ENCODE measurements around the gene RSPH1. TPM values are rescaled to one million over a fixed set of nuclear protein-coding genes. Genes with fewer than 3 reads are reported as not detected.

The RSPH1 gene
- total RNA-seq, 1 experiment from 2014 or later, result 1.5 TPM

DNA sequence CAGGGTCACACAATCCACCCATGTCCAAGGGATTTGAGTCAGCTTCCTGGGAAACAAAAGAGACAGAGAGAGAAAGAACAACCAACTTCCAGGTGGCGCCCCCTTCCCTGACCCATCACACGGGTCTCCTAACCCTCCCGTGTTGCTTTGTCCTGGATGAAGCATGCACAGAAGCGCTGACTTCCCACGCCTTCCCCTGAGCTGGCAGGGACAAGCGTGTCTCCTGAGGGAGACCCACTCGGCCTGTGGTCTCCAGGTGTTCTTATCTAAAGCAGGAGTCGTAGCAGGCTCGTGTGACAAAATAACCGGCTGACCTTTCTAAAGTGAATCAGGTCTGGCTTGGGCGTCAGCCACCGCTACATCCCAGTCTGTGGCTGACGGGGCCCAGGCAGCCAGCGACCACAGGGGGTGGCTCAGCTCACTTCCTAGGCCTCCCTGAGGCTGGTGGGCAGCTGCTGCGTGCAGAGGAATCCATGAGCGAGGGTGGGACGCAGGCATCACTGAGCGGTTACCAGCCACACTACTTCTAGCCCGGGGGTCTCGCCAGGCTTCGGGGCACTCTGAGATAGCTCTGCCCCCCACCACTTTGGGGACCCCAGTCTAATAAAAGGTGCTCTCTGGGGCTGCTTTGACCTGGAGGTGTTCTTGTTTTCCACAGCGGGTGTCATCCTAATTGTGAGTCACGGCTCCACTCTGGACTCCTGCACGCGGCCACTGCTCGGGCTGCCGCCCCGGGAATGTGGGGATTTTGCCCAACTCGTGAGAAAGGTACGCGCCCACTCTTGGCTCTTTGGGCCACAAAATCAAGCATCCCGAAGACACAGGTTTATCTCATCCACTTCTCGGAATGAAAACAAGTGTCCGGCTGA, 51.9 kb downstream of the RSPH1 start:
- ChIA-PET RAD21 (ENCODE audit: low non-redundant PET in 1 of 2, low total read pairs in 2 of 2, uncharacterized antibody in 2 of 2, unreplicated experiment in 2 of 2) (no interaction called here), POLR2A (no interaction called here), CTCF (no interaction called here)
- H3K79me2 ChIP-seq (ENCODE audit: insufficient read depth, low read length), result no peaks in the 10 kb centered on the region
- H3K9me3 ChIP-seq (ENCODE audit: control insufficient read depth in 1 of 2, insufficient read depth in 1 of 2, low read depth in 1 of 2, low read length in 2 of 2), result no peaks in the 10 kb centered on the region
- no peak overlapping the region for H3K9ac ChIP-seq (ENCODE audit: low read length)
- no peaks in the 10 kb centered on the region for H3K36me3 ChIP-seq (ENCODE audit: control insufficient read depth in 1 of 2, insufficient read depth in 2 of 2, low read length in 2 of 2)
- BruUV-seq (replicated peaks), result no TSS peak
- no peak for ATAC-seq
- DNase-seq (ENCODE audit: low read depth, low spot score), result no peak
- no peak overlapping the region for H3K4me3 ChIP-seq (replicated peaks in 1 of 2; ENCODE audit: low read depth in 1 of 2, low read length in 2 of 2)
- intact Hi-C loops (cut with micrococcal nuclease), result no loop called here
- no peaks in the 10 kb centered on the region for H3K4me1 ChIP-seq (ENCODE audit: control insufficient read depth in 1 of 2, insufficient read depth in 2 of 2, low read length in 2 of 2)
- H3K27ac ChIP-seq (ENCODE audit: low read depth, low read length), result no peak overlapping the region
- H3K4me2 ChIP-seq (ENCODE audit: low read length), result no peak overlapping the region
- H2AFZ ChIP-seq (ENCODE audit: low read depth, low read length, poor library complexity, severe bottlenecking), result no peak overlapping the region
- no peaks in the 10 kb centered on the region for H4K20me1 ChIP-seq (ENCODE audit: insufficient read depth)
- TF ChIP-seq, protein P1, sequence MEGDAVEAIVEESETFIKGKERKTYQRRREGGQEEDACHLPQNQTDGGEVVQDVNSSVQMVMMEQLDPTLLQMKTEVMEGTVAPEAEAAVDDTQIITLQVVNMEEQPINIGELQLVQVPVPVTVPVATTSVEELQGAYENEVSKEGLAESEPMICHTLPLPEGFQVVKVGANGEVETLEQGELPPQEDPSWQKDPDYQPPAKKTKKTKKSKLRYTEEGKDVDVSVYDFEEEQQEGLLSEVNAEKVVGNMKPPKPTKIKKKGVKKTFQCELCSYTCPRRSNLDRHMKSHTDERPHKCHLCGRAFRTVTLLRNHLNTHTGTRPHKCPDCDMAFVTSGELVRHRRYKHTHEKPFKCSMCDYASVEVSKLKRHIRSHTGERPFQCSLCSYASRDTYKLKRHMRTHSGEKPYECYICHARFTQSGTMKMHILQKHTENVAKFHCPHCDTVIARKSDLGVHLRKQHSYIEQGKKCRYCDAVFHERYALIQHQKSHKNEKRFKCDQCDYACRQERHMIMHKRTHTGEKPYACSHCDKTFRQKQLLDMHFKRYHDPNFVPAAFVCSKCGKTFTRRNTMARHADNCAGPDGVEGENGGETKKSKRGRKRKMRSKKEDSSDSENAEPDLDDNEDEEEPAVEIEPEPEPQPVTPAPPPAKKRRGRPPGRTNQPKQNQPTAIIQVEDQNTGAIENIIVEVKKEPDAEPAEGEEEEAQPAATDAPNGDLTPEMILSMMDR (IDR thresholded peaks at IDR 0.05 in 2 of 3, conservative IDR thresholded peaks at IDR 0.05 in 1 of 3; ENCODE audit: borderline replicate concordance in 1 of 3, insufficient read depth in 1 of 3, low read depth in 2 of 3, low read length in 2 of 3), result no peak
- TF ChIP-seq SRF (IDR thresholded peaks at IDR 0.05; ENCODE audit: low read depth) (no peak), EZH2 (IDR thresholded peaks at IDR 0.05) (no peak), EZH2phosphoT487 (IDR thresholded peaks at IDR 0.05; ENCODE audit: borderline replicate concordance) (no peak), YY1 (IDR thresholded peaks at IDR 0.05; ENCODE audit: extremely low read depth, insufficient replicate concordance, low read depth, low read length) (no peak), SIN3A (IDR thresholded peaks at IDR 0.05; ENCODE audit: low read depth) (no peak), POLR2AphosphoS5 (IDR thresholded peaks at IDR 0.05; ENCODE audit: low read depth, low read length) (no peak), RAD21 (IDR thresholded peaks at IDR 0.05; ENCODE audit: low read depth) (no peak), SP1 (IDR thresholded peaks at IDR 0.05; ENCODE audit: low read depth) (no peak), EGR1 (IDR thresholded peaks at IDR 0.05; ENCODE audit: low read depth) (no peak), ZFX (IDR thresholded peaks at IDR 0.05) (no peak), ELF1 (IDR thresholded peaks at IDR 0.05; ENCODE audit: borderline replicate concordance, low read depth) (no peak), CBX3 (IDR thresholded peaks at IDR 0.05; ENCODE audit: low read depth) (no peak), FOSL1 (IDR thresholded peaks at IDR 0.05; ENCODE audit: low read depth) (no peak), JUND (IDR thresholded peaks at IDR 0.05) (no peak)
- TF ChIP-seq, protein P2, sequence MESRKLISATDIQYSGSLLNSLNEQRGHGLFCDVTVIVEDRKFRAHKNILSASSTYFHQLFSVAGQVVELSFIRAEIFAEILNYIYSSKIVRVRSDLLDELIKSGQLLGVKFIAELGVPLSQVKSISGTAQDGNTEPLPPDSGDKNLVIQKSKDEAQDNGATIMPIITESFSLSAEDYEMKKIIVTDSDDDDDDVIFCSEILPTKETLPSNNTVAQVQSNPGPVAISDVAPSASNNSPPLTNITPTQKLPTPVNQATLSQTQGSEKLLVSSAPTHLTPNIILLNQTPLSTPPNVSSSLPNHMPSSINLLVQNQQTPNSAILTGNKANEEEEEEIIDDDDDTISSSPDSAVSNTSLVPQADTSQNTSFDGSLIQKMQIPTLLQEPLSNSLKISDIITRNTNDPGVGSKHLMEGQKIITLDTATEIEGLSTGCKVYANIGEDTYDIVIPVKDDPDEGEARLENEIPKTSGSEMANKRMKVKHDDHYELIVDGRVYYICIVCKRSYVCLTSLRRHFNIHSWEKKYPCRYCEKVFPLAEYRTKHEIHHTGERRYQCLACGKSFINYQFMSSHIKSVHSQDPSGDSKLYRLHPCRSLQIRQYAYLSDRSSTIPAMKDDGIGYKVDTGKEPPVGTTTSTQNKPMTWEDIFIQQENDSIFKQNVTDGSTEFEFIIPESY (IDR thresholded peaks at IDR 0.05; ENCODE audit: extremely low read depth, insufficient replicate concordance, low read length), result no peak
- TF ChIP-seq, protein P3, sequence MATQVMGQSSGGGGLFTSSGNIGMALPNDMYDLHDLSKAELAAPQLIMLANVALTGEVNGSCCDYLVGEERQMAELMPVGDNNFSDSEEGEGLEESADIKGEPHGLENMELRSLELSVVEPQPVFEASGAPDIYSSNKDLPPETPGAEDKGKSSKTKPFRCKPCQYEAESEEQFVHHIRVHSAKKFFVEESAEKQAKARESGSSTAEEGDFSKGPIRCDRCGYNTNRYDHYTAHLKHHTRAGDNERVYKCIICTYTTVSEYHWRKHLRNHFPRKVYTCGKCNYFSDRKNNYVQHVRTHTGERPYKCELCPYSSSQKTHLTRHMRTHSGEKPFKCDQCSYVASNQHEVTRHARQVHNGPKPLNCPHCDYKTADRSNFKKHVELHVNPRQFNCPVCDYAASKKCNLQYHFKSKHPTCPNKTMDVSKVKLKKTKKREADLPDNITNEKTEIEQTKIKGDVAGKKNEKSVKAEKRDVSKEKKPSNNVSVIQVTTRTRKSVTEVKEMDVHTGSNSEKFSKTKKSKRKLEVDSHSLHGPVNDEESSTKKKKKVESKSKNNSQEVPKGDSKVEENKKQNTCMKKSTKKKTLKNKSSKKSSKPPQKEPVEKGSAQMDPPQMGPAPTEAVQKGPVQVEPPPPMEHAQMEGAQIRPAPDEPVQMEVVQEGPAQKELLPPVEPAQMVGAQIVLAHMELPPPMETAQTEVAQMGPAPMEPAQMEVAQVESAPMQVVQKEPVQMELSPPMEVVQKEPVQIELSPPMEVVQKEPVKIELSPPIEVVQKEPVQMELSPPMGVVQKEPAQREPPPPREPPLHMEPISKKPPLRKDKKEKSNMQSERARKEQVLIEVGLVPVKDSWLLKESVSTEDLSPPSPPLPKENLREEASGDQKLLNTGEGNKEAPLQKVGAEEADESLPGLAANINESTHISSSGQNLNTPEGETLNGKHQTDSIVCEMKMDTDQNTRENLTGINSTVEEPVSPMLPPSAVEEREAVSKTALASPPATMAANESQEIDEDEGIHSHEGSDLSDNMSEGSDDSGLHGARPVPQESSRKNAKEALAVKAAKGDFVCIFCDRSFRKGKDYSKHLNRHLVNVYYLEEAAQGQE (IDR thresholded peaks at IDR 0.05; ENCODE audit: low read depth), result no peak
- no peaks in the 10 kb centered on the region for H3K27me3 ChIP-seq (ENCODE audit: insufficient read depth, low read length)
- no peaks in the 10 kb centered on the region for H3K9me2 ChIP-seq (ENCODE audit: insufficient read depth)
